OCI-LY7 (cell line): ENCODE results near the gene TNP1. TPM values are rescaled to one million over a fixed set of nuclear protein-coding genes. Genes with fewer than 3 reads are reported as not detected.

Experiments
- BruUV-seq: library from RNA; stranded (reverse); fragments of 400-500 nt; replicated peaks from 2 replicates; lab custom pipeline; 2021; lab: Mats Ljungman, UMichigan
- CTCF ChIA-PET: fragments of 300-600 bp; sonication (Branson Sonifier 250); formaldehyde crosslinking; loops from one replicate; lab custom pipeline; 2022; ENCODE audit warnings: antibody characterized with exemption; ENCODE audit not compliant: unreplicated experiment; lab: Charles Lee
- POLR2A ChIA-PET: fragments of 300-600 bp; sonication (Branson Sonifier 250); formaldehyde crosslinking; loops from one replicate; lab custom pipeline; 2022; ENCODE audit warnings: antibody characterized with exemption; lab: Charles Lee
- DNase-seq: peaks from one replicate; pipeline ENCODE4 v3.0.0-alpha.2; 2015; ENCODE audit warnings: low spot score
- H2AFZ ChIP-seq: fragments of 200-600 bp; sonication (generic), shearing (Covaris generic); 2 replicates; pipeline ENCODE4 v1.6.1; 2014; ENCODE audit warnings: mild to moderate bottlenecking, antibody characterized with exemption, low read length, moderate library complexity
- H3K27ac ChIP-seq: fragments of 200-600 bp; sonication (generic); 2 replicates; pipeline ENCODE4 v1.5.1; 2014; ENCODE audit warnings: mixed run types, low read depth, mild to moderate bottlenecking, moderate library complexity, low read length, inconsistent platforms; ENCODE audit not compliant: poor library complexity, severe bottlenecking
- H3K36me3 ChIP-seq: fragments of 200-600 bp; sonication (generic); 2 replicates; pipeline ENCODE4 v1.6.1; 2014; ENCODE audit warnings: mild to moderate bottlenecking, antibody characterized with exemption, low read length, moderate library complexity, mixed read lengths; ENCODE audit not compliant: insufficient read depth
- H3K4me1 ChIP-seq: fragments of 200-600 bp; sonication (generic); 2 replicates; pipeline ENCODE4 v1.5.1; 2014; ENCODE audit warnings: mild to moderate bottlenecking, low read length; ENCODE audit not compliant: insufficient read depth, poor library complexity, severe bottlenecking
- H3K4me2 ChIP-seq: fragments of 200-600 bp; sonication (generic); 2 replicates; pipeline ENCODE4 v1.6.1; 2014; ENCODE audit warnings: mild to moderate bottlenecking, low read length
- H3K4me3 ChIP-seq: fragments of 200-600 bp; sonication (generic); 2 replicates; pipeline ENCODE4 v1.5.1; 2014; ENCODE audit warnings: mild to moderate bottlenecking, low read depth, low read length; ENCODE audit not compliant: poor library complexity, severe bottlenecking
- H3K79me2 ChIP-seq: fragments of 200-600 bp; sonication (generic); 2 replicates; pipeline ENCODE4 v1.6.1; 2016; ENCODE audit warnings: low read depth, mild to moderate bottlenecking, low read length, moderate library complexity, mixed read lengths; ENCODE audit not compliant: insufficient read depth
- H3K9me2 ChIP-seq: fragments of 200-600 bp; sonication (generic); 2 replicates; pipeline ENCODE4 v1.6.1; 2016; ENCODE audit warnings: mild to moderate bottlenecking, low read length, mixed read lengths; ENCODE audit not compliant: insufficient read depth
- H3K9me3 ChIP-seq: fragments of 200-600 bp; sonication (generic); 2 replicates; pipeline ENCODE4 v1.6.1; 2014; ENCODE audit warnings: mild to moderate bottlenecking, mixed run types, low read length, mixed read lengths
- H4K20me1 ChIP-seq: fragments of 200-600 bp; sonication (generic); 2 replicates; pipeline ENCODE4 v1.6.1; 2014; ENCODE audit warnings: mild to moderate bottlenecking, antibody characterized with exemption, low read length, moderate library complexity, mixed read lengths; ENCODE audit not compliant: insufficient read depth
- CTCF ChIP-seq: fragments of 200-600 bp; sonication (generic); conservative IDR thresholded peaks from 2 replicates; pipeline ENCODE4 v1.5.1; 2014; ENCODE audit warnings: mild to moderate bottlenecking, antibody characterized with exemption, low read length, moderate library complexity, mixed read lengths
- EZH2phosphoT487 ChIP-seq: fragments of 200-600 bp; sonication (generic); IDR thresholded peaks from 2 replicates; pipeline ENCODE4 v1.6.1; 2018; ENCODE audit warnings: low read depth, borderline replicate concordance, mild to moderate bottlenecking, mixed run types, antibody characterized with exemption, low read length, moderate library complexity, mixed read lengths
- intact Hi-C: fragments of 100-400 bp; cut with micrococcal nuclease; formaldehyde crosslinking; loops from one replicate; pipeline ENCODE4 v1.10.0; 2022; ENCODE audit not compliant: unreplicated experiment
- total RNA-seq, 2 experiments: library from RNA; depleted of rRNA in 1 of 2; stranded (reverse); fragments of >200 nt in 1 of 2; shearing (Covaris generic) in 1 of 2; gene quantifications; 2 replicates each; pipeline ENCODE4 v1.2.3, GENCODE V29; 2014 to 2022

The TNP1 gene
- total RNA-seq, 2 experiments from 2014 or later, result not detected

- no peaks in the 10 kb centered on the region for H3K9me3 ChIP-seq
- TF ChIP-seq EZH2phosphoT487, result no peak
- no peak for TF ChIP-seq CTCF
- intact Hi-C loops, result loop anchor here (5.0 kb wide), 1 partner anchor 178 kb away; no protein-coding TSS in a partner anchor
- ChIA-PET CTCF (no interaction called here), POLR2A (no interaction called here)
- no peaks in the 10 kb centered on the region for H3K36me3 ChIP-seq
- H4K20me1 ChIP-seq, result no peaks in the 10 kb centered on the region
- no peaks in the 10 kb centered on the region for H3K4me1 ChIP-seq
- H3K79me2 ChIP-seq, result no peaks in the 10 kb centered on the region
- H3K27ac ChIP-seq, result no peak overlapping the region
- H3K4me3 ChIP-seq, result no peak overlapping the region
- H3K9me2 ChIP-seq, result no peaks in the 10 kb centered on the region
- H2AFZ ChIP-seq, result no peak overlapping the region
- H3K4me2 ChIP-seq, result no peak overlapping the region
- DNase-seq, result no peak
- BruUV-seq, result no TSS peak
Observed at GRCh38 chr2:216880509-216881184, 20.8 kb upstream of the TNP1 start.

- CTCF ChIA-PET, result no interaction called here
- Histone ChIP-seq H3K4me1 (no peaks in the 10 kb centered on the region), H3K27ac (no peak overlapping the region), H4K20me1 (no peaks in the 10 kb centered on the region), H2AFZ (no peak overlapping the region), H3K9me2 (no peaks in the 10 kb centered on the region), H3K36me3 (no peaks in the 10 kb centered on the region), H3K9me3 (no peaks in the 10 kb centered on the region), H3K4me2 (no peak overlapping the region), H3K79me2 (no peaks in the 10 kb centered on the region), H3K4me3 (no peak overlapping the region)
- DNase-seq, result no peak
- no peak for TF ChIP-seq CTCF
- no peak for TF ChIP-seq EZH2phosphoT487
- POLR2A ChIA-PET, result no interaction called here
- BruUV-seq, result no TSS peak
- intact Hi-C loops, result loop anchor here (5.0 kb wide), 1 partner anchor 178 kb away; no protein-coding TSS in a partner anchor
Observed at GRCh38 chr2:216879727-216880508, 20.1 kb upstream of the TNP1 start.

- ChIA-PET POLR2A (interaction anchor here (0.6 kb wide), 1 partner anchor 17 kb away, joined by 4 read pairs; no protein-coding TSS in a partner anchor), CTCF (no interaction called here)
- TF ChIP-seq EZH2phosphoT487, result no peak
- no peak for TF ChIP-seq CTCF
Observed at GRCh38 chr2:216878072-216878471, 18.2 kb upstream of the TNP1 start.

More at GRCh38 chr2:216878072-216878471, 18.2 kb upstream of the TNP1 start:
- Histone ChIP-seq H3K79me2 (no peaks in the 10 kb centered on the region), H2AFZ (no peak overlapping the region), H4K20me1 (no peaks in the 10 kb centered on the region), H3K27ac (no peak overlapping the region), H3K9me2 (no peaks in the 10 kb centered on the region), H3K9me3 (no peaks in the 10 kb centered on the region), H3K4me2 (no peak overlapping the region), H3K4me3 (no peak overlapping the region), H3K4me1 (no peaks in the 10 kb centered on the region), H3K36me3 (no peaks in the 10 kb centered on the region)
- no peak for DNase-seq
- BruUV-seq, result no TSS peak
- intact Hi-C loops, result no loop called here
